ENCODE results near the gene LRRC8B. TPM values are rescaled to one million over a fixed set of nuclear protein-coding genes. Genes with fewer than 3 reads are reported as not detected.

LRRC8B gene
- total and polyA plus RNA-seq, 2 of the 8 experiments (the other 6 are each of a cell fraction or from before 2014, with no cell fraction given), result 18.4 to 29.2 TPM

GRCh38 chr1:89528382-89528780 lies 3.8 kb downstream of the LRRC8B start:
- Histone ChIP-seq H3K27me3 (replicated peaks in 1 of 4; ENCODE audit: control insufficient read depth in 3 of 4, extremely low read depth in 1 of 4, insufficient read depth in 3 of 4, low read length in 3 of 4) (no peaks in the 10 kb centered on the region), H2BK120ac (replicated peaks; ENCODE audit: low read depth, low read length) (no peak overlapping the region), H4K20me1 (replicated peaks in 1 of 2; ENCODE audit: control insufficient read depth in 1 of 2, insufficient read depth in 2 of 2, low read length in 2 of 2) (peaks cover 0 to 2% of the 10 kb centered on the region in 2 experiments), H3K4ac (replicated peaks; ENCODE audit: insufficient read length, low read depth, low read length) (no peak overlapping the region), H3K4me3 (ENCODE audit: extremely low read depth in 1 of 4, insufficient read depth in 2 of 4, low read depth in 3 of 4, low read length in 4 of 4) (no peak overlapping the region), H3K36me3 (ENCODE audit: control insufficient read depth in 2 of 4, insufficient read depth in 4 of 4, low read length in 3 of 4) (no peaks in the 10 kb centered on the region; a peak in 1 of 8 replicates), H2BK15ac (ENCODE audit: low read length) (no peak overlapping the region), H3K23me2 (ENCODE audit: low read depth, low read length) (peaks cover 10% of the 10 kb centered on the region; the same call in 1 of the 2 replicates), H2BK5ac (ENCODE audit: low read depth, low read length) (no peak overlapping the region), H3K4me2 (ENCODE audit: insufficient read depth in 1 of 2, low read depth in 2 of 2, low read length in 2 of 2) (no peak overlapping the region), H2BK12ac (ENCODE audit: low read depth, low read length) (no peak overlapping the region), H3K79me1 (ENCODE audit: low read depth, low read length) (peaks cover 6% of the 10 kb centered on the region), H3K9me3 (ENCODE audit: insufficient read depth in 2 of 2, low read depth in 1 of 2, low read length in 1 of 2) (no peaks in the 10 kb centered on the region), H2AK5ac (ENCODE audit: low read depth, low read length) (no peak overlapping the region), H3K9ac (replicated peaks in 1 of 4; ENCODE audit: extremely low read depth in 1 of 4, low read depth in 3 of 4, low read length in 3 of 4) (no peak overlapping the region), H2AFZ (ENCODE audit: low read length) (no peak overlapping the region), H3K79me2 (ENCODE audit: control insufficient read depth in 1 of 2, insufficient read depth in 2 of 2, low read length in 2 of 2) (peaks cover 9 to 75% of the 10 kb centered on the region in 2 experiments), H3K4me1 (replicated peaks in 1 of 4; ENCODE audit: control insufficient read depth in 3 of 4, insufficient read depth in 4 of 4, low read length in 3 of 4) (peaks cover 3 to 21% (median 6%) of the 10 kb centered on the region in 4 experiments), H3K27ac (ENCODE audit: low read depth, low read length) (no peak overlapping the region), H3K14ac (ENCODE audit: insufficient read length) (no peak overlapping the region), H3K56ac (replicated peaks; ENCODE audit: insufficient read length, low read depth, low read length) (no peak overlapping the region), H3K18ac (ENCODE audit: extremely low read depth, low read length) (no peak overlapping the region), H2BK20ac (ENCODE audit: low read length) (no peak overlapping the region), H4K8ac (ENCODE audit: extremely low read depth, insufficient read depth, low read length) (no peak overlapping the region), H4K91ac (replicated peaks; ENCODE audit: insufficient read length, low read length) (no peak overlapping the region), H4K5ac (ENCODE audit: insufficient read length, low read depth, low read length) (no peak overlapping the region), H3K23ac (ENCODE audit: insufficient read length) (no peak overlapping the region)
- ChIA-PET CTCF (ENCODE audit: partially characterized antibody) (interaction anchor here (0.8 to 1.5 kb wide), 4 partner anchors 34 to 555 kb away, joined by 3 to 6 read pairs (median 4); no protein-coding TSS in a partner anchor), POLR2A (ENCODE audit: partially characterized antibody) (interaction anchor here (0.6 to 1.1 kb wide), 2 partner anchors 22 to 67 kb away, joined by 3 to 4 read pairs; no protein-coding TSS in a partner anchor)
- DNase-seq (ENCODE audit: low read depth in 1 of 2, low spot score in 2 of 2), result no peak
- no peak for TF ChIP-seq RFX5 (IDR thresholded peaks at IDR 0.05; ENCODE audit: borderline replicate concordance, low read depth, low read length)
- no peak for FAIRE-seq

Data from H1 (cell line).